HG02642 (cell line): ENCODE results near the gene PYDC1.
A peak's percentile ranks its signal among the peaks of the same experiment; 100 is the strongest.
"Not testable (repeated sequence)": the region's sequence is repeated elsewhere in the genome, so short reads cannot be mapped to it uniquely, and the experiment has no call there.

Source experiments
- ATAC-seq: cut with Tn5 transposase; IDR thresholded peaks from one replicate; pipeline ENCODE4 v1.9.1; 2021; ENCODE audit warnings: mild to moderate bottlenecking; ENCODE audit not compliant: unreplicated experiment, poor library complexity

The PYDC1 gene

GRCh38 chr16:31183432-31184428 is 33.2 kb downstream of the PYDC1 start:
- ATAC-seq = no peak

GRCh38 chr16:31182391-31182790 is 34.5 kb downstream of the PYDC1 start:
- ATAC-seq = no peak

DNA sequence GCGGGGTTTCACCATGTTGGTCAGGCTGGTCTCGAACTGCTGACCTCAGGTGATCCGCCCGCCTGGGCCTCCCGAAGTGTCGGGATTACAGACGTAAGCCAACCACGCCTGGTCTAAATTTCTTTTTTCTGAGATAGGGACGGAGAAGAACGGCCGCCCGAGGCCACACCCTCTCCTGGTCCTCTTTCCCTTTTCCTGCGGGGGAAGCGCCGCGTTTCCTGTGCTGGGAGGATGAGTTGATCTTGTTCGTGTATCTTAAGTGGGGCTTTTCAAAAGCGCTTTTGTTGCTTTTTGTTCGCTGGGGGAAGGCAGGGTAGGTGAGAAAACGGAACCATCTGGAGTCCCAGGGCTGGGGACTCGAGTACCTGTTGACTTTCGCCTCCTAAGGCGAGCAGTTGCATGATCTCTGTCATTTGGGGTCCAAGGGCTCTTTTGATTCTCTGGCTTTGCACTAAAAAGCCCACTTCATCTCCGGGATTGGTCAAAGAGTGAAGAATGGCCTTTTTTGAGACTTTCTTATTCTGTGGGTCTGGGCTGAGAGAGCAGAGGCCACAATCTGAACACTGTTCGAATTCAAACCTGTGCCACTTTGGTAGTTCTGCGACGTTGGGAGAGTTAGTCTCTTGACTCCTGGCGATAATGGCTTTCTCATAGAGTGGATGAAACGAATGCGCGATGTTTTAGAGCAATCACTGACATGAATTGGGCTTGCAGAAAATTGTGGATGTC is 35.7 kb downstream of the PYDC1 start:
- ATAC-seq = no peak

- ATAC-seq = peak; percentile 73
These were observed 37.0 kb downstream of the PYDC1 start, which contains the start of gene FUS for GRCh38 chr16:31179747-31180459. FUS (plus strand) TSS chr16:31180139; CDS start chr16:31180215, 76 bp downstream.

DNA sequence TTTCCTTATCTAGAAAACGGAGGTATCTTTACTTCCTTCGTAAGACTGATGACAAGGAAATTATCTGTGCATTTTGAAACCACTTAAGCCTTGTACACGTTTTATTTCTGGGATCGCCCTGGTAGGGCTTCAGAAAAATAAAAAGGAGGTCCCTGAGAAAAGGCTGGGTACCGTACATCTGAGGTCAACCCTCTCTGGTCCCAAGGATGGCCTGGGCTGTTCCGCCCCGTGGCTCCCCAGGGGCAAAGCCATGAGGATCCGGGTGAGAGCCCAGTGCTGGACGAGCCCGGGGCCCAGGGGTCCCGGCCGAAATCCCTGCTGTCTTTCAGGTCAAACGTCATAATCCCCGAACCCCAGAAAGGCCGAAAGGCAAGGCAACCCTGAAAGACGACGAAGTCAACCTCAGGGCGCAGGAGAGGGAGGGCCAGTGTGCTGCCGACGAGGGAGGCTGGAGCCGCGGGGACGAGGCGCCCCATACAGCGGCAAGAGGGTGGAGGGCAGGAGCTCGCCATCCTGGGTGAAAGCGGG is 37.7 kb downstream of the PYDC1 start:
- no peak for ATAC-seq

GRCh38 chr16:31177136-31177535 is 39.8 kb downstream of the PYDC1 start:
- no peak for ATAC-seq

- not testable (repeated sequence) for ATAC-seq
These were observed 46.9 kb downstream of the PYDC1 start for GRCh38 chr16:31170048-31170447.

GRCh38 chr16:31168848-31169247 is 48.1 kb downstream of the PYDC1 start:
- ATAC-seq = no peak

DNA sequence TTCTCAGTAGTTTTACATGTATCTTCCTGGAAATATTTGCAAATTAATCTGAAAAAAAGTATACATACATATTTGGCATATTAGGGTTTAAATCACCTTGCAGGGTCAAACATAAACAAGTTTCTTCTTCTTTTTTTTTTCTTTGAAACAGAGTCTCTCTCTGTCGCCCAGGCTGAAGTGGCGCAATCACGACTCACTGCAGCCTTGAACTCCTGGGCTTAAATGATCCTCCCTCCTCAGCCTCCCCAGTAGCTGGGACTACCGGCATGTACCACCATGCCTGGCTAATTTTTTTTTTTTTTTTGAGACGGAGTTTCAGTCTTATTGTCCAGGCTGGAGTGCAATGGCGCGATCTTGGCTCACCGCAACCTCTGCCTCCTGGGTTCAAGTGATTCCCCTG is 49.6 kb downstream of the PYDC1 start:
- no peak for ATAC-seq
